ENCODE results near the gene OR52E1. TPM values are rescaled to one million over a fixed set of nuclear protein-coding genes. Genes with fewer than 3 reads are reported as not detected.
"Not testable (repeated sequence)": the region's sequence is repeated elsewhere in the genome, so short reads cannot be mapped to it uniquely, and the experiment has no call there.

Gene OR52E1
- total RNA-seq, 4 donors from 2014 or later: not detected

DNA sequence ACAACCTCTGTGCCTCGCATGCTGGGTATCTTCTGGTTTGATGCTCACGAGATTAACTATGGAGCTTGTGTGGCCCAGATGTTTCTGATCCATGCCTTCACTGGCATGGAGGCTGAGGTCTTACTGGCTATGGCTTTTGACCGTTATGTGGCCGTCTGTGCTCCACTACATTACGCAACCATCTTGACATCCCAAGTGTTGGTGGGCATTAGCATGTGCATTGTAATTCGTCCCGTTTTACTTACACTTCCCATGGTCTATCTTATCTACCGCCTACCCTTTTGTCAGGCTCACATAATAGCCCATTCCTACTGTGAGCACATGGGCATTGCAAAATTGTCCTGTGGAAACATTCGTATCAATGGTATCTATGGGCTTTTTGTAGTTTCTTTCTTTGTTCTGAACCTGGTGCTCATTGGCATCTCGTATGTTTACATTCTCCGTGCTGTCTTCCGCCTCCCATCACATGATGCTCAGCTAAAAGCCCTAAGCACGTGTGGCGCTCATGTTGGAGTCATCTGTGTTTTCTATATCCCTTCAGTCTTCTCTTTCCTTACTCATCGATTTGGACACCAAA, 22.5 kb upstream of the OR52E1 start:
- Histone ChIP-seq H3K9me3 (no peaks in the 10 kb centered on the region), H3K27ac (replicated peaks in 1 of 4) (no peak overlapping the region), H3K4me3 (no peak overlapping the region), H3K4me1 (no peaks in the 10 kb centered on the region), H3K36me3 (no peaks in the 10 kb centered on the region), H3K27me3 (no peaks in the 10 kb centered on the region)
- no peak for TF ChIP-seq POLR2AphosphoS5 (IDR thresholded peaks at IDR 0.05)
- TF ChIP-seq, protein P1, sequence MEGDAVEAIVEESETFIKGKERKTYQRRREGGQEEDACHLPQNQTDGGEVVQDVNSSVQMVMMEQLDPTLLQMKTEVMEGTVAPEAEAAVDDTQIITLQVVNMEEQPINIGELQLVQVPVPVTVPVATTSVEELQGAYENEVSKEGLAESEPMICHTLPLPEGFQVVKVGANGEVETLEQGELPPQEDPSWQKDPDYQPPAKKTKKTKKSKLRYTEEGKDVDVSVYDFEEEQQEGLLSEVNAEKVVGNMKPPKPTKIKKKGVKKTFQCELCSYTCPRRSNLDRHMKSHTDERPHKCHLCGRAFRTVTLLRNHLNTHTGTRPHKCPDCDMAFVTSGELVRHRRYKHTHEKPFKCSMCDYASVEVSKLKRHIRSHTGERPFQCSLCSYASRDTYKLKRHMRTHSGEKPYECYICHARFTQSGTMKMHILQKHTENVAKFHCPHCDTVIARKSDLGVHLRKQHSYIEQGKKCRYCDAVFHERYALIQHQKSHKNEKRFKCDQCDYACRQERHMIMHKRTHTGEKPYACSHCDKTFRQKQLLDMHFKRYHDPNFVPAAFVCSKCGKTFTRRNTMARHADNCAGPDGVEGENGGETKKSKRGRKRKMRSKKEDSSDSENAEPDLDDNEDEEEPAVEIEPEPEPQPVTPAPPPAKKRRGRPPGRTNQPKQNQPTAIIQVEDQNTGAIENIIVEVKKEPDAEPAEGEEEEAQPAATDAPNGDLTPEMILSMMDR (IDR thresholded peaks at IDR 0.05): no peak
- no peak for TF ChIP-seq POLR2A (IDR thresholded peaks at IDR 0.05; ENCODE audit: low read depth)
- TF ChIP-seq EP300 (IDR thresholded peaks at IDR 0.05): no peak
- DNase-seq (ENCODE audit: extremely low spot score): no peak
- WGBS: 82% methylated on average over 15 of the region's 15 CpGs
- intact Hi-C loops (cut with DNase I): no loop called here

DNA sequence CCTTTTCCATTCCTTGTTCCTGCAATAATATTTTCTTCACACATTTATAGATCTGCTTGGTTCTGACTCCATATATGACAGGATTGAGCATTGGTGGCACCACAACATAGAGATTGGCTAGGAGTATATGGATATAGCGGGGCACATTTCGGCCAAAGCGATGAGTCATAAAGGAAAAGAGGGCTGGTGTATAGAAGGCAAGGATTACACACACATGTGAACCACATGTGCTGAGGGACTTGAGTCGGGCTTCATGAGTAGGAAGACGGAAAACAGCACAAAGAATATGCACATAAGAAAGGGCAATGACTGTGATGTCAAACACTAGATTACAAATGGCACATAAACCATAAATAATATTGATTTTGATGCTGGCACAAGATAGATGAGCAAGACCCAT, 10.7 kb upstream of the OR52E1 start:
- H3K4me1 ChIP-seq; intact Hi-C loops (cut with DNase I); H3K9me3 ChIP-seq; DNase-seq (ENCODE audit: extremely low spot score); H3K36me3 ChIP-seq; H3K27me3 ChIP-seq; H3K4me3 ChIP-seq; H3K27ac ChIP-seq (replicated peaks in 1 of 4): not testable (repeated sequence)
- 80% methylated on average over 5 of the region's 5 CpGs for WGBS

GRCh38 chr11:5059391-5059790, 10.0 kb upstream of the OR52E1 start, which contains the start of gene OR52E2:
Gene OR52E2 (minus strand): TSS chr11:5059627. CDS start chr11:5059627, 0 bp downstream.
- Histone ChIP-seq H3K4me1 (no peaks in the 10 kb centered on the region), H3K9me3 (no peaks in the 10 kb centered on the region), H3K27me3 (no peaks in the 10 kb centered on the region), H3K4me3 (no peak within 1 kb of the TSS), H3K27ac (replicated peaks in 1 of 4) (no peak within 1 kb of the TSS), H3K36me3 (no peaks in the 10 kb centered on the region)
- DNase-seq (ENCODE audit: extremely low spot score): no peak
- intact Hi-C loops (cut with DNase I): no loop called here
- WGBS: 71% methylated on average over 3 of the region's 3 CpGs
- TF ChIP-seq POLR2AphosphoS5 (IDR thresholded peaks at IDR 0.05): no peak
- TF ChIP-seq EP300 (IDR thresholded peaks at IDR 0.05): no peak
- TF ChIP-seq, protein P1 (IDR thresholded peaks at IDR 0.05): no peak
- TF ChIP-seq POLR2A (IDR thresholded peaks at IDR 0.05; ENCODE audit: low read depth): no peak

- WGBS: 24% methylated on average over 1 of the region's 1 CpG
- Histone ChIP-seq H3K27me3 (no peaks in the 10 kb centered on the region), H3K4me3 (no peak overlapping the region), H3K9me3 (no peaks in the 10 kb centered on the region), H3K4me1 (no peaks in the 10 kb centered on the region), H3K36me3 (no peaks in the 10 kb centered on the region), H3K27ac (replicated peaks in 1 of 4) (no peak overlapping the region)
- no peak for DNase-seq (ENCODE audit: extremely low spot score)
- intact Hi-C loops (cut with DNase I): no loop called here
- TF ChIP-seq, protein P1 (IDR thresholded peaks at IDR 0.05): no peak
These were observed 4.3 kb upstream of the OR52E1 start for GRCh38 chr11:5065027-5065426.

DNA sequence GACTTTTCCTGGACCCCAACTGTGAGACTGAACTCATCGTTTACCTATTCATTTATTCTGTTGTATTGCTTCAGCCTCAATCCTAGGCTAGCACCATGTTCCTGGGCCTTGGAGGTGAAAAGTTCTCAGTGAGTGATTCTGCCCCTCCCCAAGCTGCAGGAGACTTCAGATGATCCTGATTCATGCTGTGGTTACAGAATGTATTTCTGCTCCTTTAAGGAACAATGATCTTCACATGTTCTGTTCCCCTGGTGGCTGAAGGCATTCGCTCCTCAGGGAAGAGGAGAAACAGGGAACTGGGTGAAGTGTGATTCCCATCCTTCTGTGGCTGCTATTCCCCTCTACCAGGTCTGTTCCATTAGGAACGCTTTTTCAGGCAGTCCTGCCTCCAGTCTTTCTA, 2.4 kb downstream of the OR52E1 start:
- Histone ChIP-seq H3K27ac (replicated peaks in 1 of 4) (no peak overlapping the region), H3K4me3 (no peak overlapping the region), H3K4me1 (no peaks in the 10 kb centered on the region), H3K27me3 (peaks cover 0 to 4% (median 0%) of the 10 kb centered on the region in 4 donors), H3K9me3 (no peaks in the 10 kb centered on the region), H3K36me3 (no peaks in the 10 kb centered on the region)
- no peak for DNase-seq (ENCODE audit: extremely low spot score)
- intact Hi-C loops (cut with DNase I): no loop called here
- TF ChIP-seq POLR2A (IDR thresholded peaks at IDR 0.05; ENCODE audit: low read depth) (no peak), POLR2AphosphoS5 (IDR thresholded peaks at IDR 0.05) (no peak), EP300 (IDR thresholded peaks at IDR 0.05) (no peak)
- TF ChIP-seq, protein P1 (IDR thresholded peaks at IDR 0.05): no peak
- 67% methylated on average over 3 of the region's 3 CpGs for WGBS

Data from esophagus muscularis mucosa (tissue), 4 donors.